ENCODE data around the gene ATP1A1. TPM values are rescaled to one million over a fixed set of nuclear protein-coding genes. Genes with fewer than 3 reads are reported as not detected.

ATP1A1 gene
- total RNA-seq, 1 donor from 2014 or later = 213 TPM

DNA sequence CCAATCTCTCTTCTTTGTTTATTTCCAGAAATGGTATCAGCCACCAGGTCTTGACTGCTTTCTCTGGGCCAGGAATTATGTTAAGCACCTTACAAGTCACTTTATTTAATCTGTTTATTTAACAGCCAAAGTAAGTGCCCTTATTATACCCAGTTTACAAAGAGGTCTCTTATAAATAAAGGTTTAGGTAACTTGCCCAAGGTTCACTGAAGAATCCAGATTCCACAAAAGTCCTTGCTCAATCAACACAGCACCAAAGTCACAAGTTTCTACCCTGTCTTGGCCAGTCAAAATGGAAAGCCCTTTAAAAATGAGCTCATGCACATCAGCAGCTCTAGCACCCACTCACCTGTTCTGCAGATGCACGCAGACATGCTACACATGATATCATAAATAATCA lies 28.0 kb upstream of the ATP1A1 start:
- no peak overlapping the region for H3K4me3 Mint-ChIP-seq (ENCODE audit: unreplicated experiment)
- TF ChIP-seq, protein P1, sequence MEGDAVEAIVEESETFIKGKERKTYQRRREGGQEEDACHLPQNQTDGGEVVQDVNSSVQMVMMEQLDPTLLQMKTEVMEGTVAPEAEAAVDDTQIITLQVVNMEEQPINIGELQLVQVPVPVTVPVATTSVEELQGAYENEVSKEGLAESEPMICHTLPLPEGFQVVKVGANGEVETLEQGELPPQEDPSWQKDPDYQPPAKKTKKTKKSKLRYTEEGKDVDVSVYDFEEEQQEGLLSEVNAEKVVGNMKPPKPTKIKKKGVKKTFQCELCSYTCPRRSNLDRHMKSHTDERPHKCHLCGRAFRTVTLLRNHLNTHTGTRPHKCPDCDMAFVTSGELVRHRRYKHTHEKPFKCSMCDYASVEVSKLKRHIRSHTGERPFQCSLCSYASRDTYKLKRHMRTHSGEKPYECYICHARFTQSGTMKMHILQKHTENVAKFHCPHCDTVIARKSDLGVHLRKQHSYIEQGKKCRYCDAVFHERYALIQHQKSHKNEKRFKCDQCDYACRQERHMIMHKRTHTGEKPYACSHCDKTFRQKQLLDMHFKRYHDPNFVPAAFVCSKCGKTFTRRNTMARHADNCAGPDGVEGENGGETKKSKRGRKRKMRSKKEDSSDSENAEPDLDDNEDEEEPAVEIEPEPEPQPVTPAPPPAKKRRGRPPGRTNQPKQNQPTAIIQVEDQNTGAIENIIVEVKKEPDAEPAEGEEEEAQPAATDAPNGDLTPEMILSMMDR (IDR thresholded peaks at IDR 0.05) = no peak
- no peak overlapping the region for H3K27ac Mint-ChIP-seq (ENCODE audit: unreplicated experiment)
- no peaks in the 10 kb centered on the region for H3K36me3 Mint-ChIP-seq (ENCODE audit: unreplicated experiment)
- H3K9me3 Mint-ChIP-seq (ENCODE audit: unreplicated experiment) = peaks cover 5% of the 10 kb centered on the region
- no peaks in the 10 kb centered on the region for H3K4me1 Mint-ChIP-seq (ENCODE audit: unreplicated experiment)
- peaks cover 45% of the 10 kb centered on the region for H3K27me3 Mint-ChIP-seq (ENCODE audit: unreplicated experiment)
- no peak for DNase-seq (ENCODE audit: extremely low spot score, unreplicated experiment)

DNA sequence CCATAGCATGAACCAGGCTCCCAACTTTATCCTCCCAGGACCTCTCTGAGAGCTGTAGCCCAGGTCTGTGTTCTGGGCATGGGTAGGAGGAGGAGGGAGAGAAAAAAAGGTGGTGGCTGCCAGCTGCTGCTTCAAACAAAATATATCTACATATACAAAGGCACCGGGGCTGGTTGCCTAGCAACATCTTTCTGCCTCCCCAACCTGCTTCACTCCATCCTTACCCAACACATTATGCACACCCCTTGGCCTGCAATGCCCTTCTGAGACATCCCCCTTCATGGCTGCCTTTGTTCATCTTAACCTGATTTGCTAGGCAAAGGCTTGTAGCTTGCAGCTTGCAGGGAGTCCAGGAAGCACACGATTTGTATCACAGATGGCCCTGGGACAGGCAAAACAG lies 27.2 kb upstream of the ATP1A1 start:
- Mint-ChIP-seq H3K27ac (ENCODE audit: unreplicated experiment) (no peak overlapping the region), H3K4me3 (ENCODE audit: unreplicated experiment) (no peak overlapping the region), H3K4me1 (ENCODE audit: unreplicated experiment) (no peaks in the 10 kb centered on the region), H3K36me3 (ENCODE audit: unreplicated experiment) (no peaks in the 10 kb centered on the region), H3K27me3 (ENCODE audit: unreplicated experiment) (peaks cover 48% of the 10 kb centered on the region), H3K9me3 (ENCODE audit: unreplicated experiment) (peaks cover 5% of the 10 kb centered on the region)
- TF ChIP-seq, protein P1 (IDR thresholded peaks at IDR 0.05) = no peak
- no peak for DNase-seq (ENCODE audit: extremely low spot score, unreplicated experiment)

DNA sequence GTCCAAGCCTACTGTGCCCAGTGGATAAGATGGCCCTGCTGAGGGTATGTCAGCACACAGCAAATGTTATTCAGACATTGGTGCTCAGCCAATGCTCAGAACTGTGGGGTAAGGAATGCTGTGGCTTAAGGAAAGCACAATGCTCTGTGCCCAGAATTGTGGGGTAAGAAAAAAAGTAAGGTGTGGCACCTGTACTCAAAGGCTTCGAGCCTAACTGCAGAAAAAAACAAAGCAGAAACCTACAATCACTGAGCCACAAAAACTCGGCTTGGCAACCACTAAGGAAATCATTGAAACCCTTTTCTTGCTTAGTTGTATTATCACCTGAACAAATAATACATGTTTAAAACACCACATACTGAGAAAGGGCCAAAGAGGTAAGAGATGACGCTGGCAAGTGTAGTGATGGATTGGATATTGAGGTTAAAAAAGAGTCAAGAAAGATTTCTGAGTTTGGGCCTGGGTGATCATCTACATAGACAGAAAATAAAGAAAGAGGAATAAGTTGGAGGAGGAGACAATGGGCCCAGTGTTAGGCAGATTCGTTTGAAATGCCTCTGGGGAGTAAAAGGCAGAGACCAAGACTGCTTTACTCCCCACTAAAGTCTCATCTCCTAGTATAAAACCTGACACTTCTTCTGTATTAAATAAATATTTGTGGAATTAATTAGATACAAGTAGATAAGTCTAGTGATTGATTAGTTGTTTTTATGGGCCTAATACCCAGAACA lies 25.9 kb upstream of the ATP1A1 start:
- Mint-ChIP-seq H3K4me1 (ENCODE audit: unreplicated experiment) (no peaks in the 10 kb centered on the region), H3K9me3 (ENCODE audit: unreplicated experiment) (peaks cover 5% of the 10 kb centered on the region), H3K4me3 (ENCODE audit: unreplicated experiment) (no peak overlapping the region), H3K27me3 (ENCODE audit: unreplicated experiment) (peaks cover 48% of the 10 kb centered on the region), H3K27ac (ENCODE audit: unreplicated experiment) (no peak overlapping the region), H3K36me3 (ENCODE audit: unreplicated experiment) (no peaks in the 10 kb centered on the region)
- TF ChIP-seq, protein P1 (IDR thresholded peaks at IDR 0.05) = no peak
- DNase-seq (ENCODE audit: extremely low spot score, unreplicated experiment) = no peak

DNA sequence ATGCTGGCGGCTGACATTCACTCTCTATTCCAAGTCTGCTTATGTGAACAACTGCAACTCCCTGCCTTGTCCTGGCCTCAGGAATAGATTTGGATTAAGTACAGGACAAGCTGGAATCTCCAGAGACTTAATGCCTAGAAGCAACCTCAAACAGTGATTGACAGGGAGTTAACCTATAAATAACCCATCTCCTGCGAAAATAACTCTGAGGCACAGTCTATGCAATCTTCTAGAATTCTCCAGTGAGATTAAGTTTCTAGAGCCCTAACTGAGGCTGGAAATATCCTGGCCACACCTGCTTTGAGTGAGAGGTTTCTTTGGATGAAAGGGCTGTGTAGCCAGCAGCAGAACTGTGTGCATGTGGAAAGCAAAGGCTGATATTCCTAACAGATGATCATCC lies 25.3 kb upstream of the ATP1A1 start:
- H3K4me1 Mint-ChIP-seq (ENCODE audit: unreplicated experiment) = no peaks in the 10 kb centered on the region
- no peaks in the 10 kb centered on the region for H3K36me3 Mint-ChIP-seq (ENCODE audit: unreplicated experiment)
- peaks cover 5% of the 10 kb centered on the region for H3K9me3 Mint-ChIP-seq (ENCODE audit: unreplicated experiment)
- TF ChIP-seq, protein P1 (IDR thresholded peaks at IDR 0.05) = no peak
- H3K27ac Mint-ChIP-seq (ENCODE audit: unreplicated experiment) = no peak overlapping the region
- H3K4me3 Mint-ChIP-seq (ENCODE audit: unreplicated experiment) = no peak overlapping the region
- peaks cover 45% of the 10 kb centered on the region for H3K27me3 Mint-ChIP-seq (ENCODE audit: unreplicated experiment)
- no peak for DNase-seq (ENCODE audit: extremely low spot score, unreplicated experiment)

DNA sequence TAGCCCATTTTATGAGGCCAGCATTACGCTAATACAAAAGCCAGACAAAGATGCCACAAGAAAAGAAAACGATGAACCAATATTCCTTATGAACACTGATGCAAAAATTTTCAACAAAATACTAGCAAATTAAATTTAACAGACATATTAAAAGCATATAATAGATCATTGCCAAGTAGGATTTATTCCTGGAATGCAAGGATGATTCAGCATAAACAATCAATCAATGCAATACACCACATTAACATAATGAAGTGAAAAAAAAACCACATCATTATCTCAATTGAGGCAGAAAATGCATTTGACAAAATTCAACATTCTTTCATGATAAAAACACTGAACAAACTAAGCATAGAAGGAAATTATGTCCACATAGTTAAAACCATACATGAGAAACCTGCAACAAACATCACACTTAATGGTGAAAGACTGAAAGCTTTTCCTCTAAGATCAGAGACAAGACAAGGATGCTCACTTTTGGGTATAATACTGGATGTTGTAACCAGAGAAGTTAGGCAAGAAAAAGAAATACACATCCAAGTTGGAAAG lies 22.9 kb upstream of the ATP1A1 start:
- H3K27ac Mint-ChIP-seq (ENCODE audit: unreplicated experiment) = no peak overlapping the region
- no peak overlapping the region for H3K4me3 Mint-ChIP-seq (ENCODE audit: unreplicated experiment)
- no peak for DNase-seq (ENCODE audit: extremely low spot score, unreplicated experiment)
- H3K4me1 Mint-ChIP-seq (ENCODE audit: unreplicated experiment) = no peaks in the 10 kb centered on the region
- H3K9me3 Mint-ChIP-seq (ENCODE audit: unreplicated experiment) = peaks cover 5% of the 10 kb centered on the region
- TF ChIP-seq, protein P1 (IDR thresholded peaks at IDR 0.05) = no peak
- no peaks in the 10 kb centered on the region for H3K36me3 Mint-ChIP-seq (ENCODE audit: unreplicated experiment)
- H3K27me3 Mint-ChIP-seq (ENCODE audit: unreplicated experiment) = peaks cover 38% of the 10 kb centered on the region
